NCI-H774 (cell line): ENCODE measurements around the gene MAP2K7.
A peak's percentile ranks its signal among the peaks of the same experiment; 100 is the strongest.

Experiments used
- DNase-seq: peaks from one replicate; lab custom pipeline; 2025; lab: John Stamatoyannopoulos, UW

The MAP2K7 gene

GRCh38 chr19:7867092-7867844 lies 36.4 kb upstream of the MAP2K7 start:
- no peak for DNase-seq

DNA sequence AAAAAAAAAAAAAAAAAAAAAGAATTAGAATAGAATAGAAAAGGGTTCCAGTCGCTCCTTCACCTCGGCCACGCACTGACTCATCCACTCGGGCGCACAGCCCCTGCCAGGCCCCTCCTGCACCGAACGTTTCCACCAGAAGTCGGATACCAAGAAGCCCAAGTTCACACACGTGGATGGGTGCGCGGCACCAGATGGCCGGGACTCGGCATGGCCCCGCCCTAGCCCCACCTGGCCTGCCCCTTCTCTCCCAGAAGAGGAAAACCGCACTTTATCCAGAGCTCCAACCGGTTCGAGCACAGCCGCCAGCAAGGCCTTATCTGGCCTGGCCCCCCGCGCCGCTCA lies 35.4 kb upstream of the MAP2K7 start:
- no peak for DNase-seq

GRCh38 chr19:7868671-7869452 lies 34.8 kb upstream of the MAP2K7 start:
- peak; percentile 77 for DNase-seq

DNA sequence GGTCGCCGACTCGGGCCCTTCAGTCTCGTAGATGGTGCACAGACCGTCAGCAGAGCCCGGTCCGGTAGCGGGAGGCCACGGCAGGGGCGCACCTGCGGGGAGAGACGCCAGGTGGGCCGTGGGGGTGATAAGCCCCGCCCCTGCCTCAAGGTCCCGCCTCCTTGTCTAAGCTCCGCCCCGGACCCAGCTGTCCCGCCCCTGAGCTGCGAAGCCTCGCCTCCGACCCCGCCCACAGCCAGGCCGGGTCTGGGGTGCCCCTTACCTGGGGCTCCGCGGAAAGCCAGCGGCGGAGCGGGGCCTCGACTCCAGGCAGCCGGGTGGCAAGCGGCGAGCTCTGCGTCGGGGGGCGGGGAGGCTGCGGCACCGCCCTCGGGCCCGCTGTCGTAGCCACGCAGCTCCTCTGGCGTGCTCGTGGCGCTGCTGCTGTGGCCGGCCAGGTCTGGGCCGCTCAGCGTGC lies 34.2 kb upstream of the MAP2K7 start:
- DNase-seq = peak; percentile 45

DNA sequence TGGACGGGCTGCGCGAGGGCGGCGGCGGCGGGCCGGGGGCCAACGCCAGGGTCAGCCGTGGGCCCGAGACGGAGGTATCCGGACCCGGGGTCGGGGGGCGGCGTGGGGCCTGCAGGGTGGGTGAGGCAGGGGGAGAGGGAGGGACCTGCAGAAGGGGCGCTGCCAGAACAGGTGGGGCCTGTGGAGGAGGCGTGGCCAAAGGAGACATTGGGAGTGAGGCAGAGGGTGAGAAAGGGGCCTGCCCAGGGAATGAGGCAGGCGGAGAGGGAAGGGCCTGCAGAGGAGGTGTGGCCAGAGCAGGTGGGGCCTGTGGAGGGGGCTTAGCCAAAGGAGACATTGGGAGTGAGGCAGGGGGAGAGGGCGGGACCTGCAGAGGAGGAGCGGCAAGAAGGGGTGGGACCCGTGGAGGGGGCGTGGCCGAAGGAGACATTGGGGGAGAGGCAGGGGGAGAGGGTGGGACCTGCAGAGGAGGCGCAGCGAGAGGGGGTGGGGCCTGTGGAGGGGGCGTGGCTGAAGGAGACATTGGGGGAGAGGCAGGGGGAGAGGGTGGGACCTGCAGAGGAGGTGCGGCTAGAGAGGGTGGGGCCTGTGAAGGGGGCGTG lies 33.7 kb upstream of the MAP2K7 start:
- peak; percentile 28 for DNase-seq

DNA sequence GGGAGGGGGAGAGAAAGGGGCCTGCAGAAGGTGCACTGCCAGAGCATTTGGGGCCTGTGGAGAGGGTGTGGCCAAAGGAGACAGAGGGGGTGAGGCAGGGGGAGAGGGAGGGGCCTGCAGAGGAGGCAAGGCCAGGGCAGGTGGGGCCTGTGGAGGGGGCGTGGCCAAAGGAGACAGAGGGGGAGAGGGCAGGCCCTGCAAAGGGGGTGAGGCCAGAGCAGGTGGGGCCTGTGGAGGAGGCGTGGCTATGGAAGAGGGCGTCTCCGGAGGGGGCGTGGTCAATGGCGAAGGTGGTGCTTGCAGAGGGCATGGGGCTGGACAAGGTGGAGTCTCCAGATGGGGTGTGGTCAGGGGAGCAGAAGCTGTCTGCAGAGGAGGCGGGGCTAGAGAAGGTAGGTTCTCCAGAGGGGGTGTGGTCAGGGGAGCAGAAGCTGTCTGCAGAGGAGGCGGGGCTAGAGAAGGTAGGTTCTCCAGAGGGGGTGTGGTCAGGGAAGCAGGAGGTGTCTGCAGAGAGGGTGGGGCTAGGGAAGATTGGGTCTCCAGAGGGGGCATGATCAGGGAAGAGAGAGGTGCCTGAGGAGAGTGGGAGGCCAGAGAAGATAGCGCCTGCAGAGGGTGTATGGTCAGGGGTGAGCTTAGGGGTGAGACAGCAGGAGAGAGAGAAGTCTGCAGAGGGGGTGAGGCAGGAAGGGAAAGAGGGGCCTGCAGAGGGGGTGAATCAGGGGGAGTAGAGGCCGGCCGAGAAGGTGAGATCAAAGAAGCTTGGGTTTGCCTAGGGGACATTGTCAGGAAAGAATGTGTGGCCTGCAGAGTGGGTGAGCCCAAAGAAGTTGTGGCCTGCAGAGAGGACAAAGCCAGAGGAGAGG lies 32.9 kb upstream of the MAP2K7 start:
- peak; percentile 72 for DNase-seq

GRCh38 chr19:7871437-7872305 lies 32.0 kb upstream of the MAP2K7 start:
- peak; percentile 77 for DNase-seq

- no peak for DNase-seq
Observed at GRCh38 chr19:7872306-7873204, 31.1 kb upstream of the MAP2K7 start.

DNA sequence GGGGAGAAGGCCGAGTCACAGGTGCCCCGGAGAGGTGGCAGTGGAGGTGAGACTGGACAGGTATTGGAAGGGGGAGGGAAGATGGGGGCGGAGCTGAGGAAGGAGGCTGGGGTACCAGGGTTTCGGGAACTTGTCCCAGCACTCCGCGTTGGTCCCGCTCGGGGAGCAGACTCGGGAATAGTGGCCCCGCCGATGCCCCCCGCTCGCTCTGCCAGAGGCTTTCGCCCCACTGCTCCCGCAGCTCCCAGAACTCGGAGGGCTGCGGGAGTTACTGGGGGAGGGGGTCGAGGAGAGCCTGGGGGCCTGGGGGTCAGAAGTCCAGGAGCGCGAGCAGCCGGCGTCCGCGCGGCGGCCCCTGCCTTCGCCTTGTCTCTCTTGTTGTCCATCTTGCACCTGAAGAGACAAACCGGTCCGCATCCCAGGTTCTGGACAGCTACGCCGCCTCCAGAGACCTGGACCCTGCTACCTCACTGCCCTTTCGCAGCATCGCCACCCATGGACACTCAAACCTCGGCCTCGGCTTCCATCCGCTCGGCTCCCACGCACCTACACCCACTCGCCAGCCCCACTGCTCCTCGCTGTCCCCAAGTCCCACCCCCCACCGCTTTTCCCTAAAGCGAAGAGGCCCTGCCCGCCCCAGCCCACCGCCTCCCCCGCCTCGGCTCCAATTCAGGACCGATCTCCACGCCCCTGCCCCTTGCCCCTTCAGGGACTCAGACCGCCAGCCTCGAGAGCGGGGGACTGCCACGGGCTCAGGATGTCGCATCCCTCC lies 30.2 kb upstream of the MAP2K7 start:
- DNase-seq = no peak

GRCh38 chr19:7874076-7874896 lies 29.4 kb upstream of the MAP2K7 start, which contains the start of gene PRR36:
TSS of gene PRR36 (minus strand) at chr19:7874390. CDS start at chr19:7873689, 701 bp downstream.
- peak; percentile 83 for DNase-seq

DNA sequence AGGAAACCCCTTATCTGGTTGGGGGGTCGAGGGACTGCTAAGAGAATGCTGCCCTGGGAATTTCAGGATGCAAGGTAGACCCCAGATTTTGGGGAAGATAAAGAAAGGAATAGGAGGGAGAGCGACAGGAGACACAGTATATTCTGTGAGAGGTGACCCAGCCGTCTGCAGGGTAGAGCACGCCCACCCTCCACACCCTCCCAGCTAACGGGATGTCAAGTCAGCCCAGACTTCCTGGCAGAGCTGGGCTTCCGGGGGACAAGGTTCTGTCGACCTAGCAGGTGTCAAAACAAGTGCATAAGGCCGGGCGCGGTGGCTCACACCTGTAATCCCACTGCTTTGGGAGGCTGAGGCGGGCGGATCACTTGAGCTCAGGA lies 28.8 kb upstream of the MAP2K7 start:
- no peak for DNase-seq

- no peak for DNase-seq
Observed at GRCh38 chr19:7877249-7877836, 26.3 kb upstream of the MAP2K7 start.

GRCh38 chr19:7879111-7879807 lies 24.4 kb upstream of the MAP2K7 start:
- DNase-seq = no peak

DNA sequence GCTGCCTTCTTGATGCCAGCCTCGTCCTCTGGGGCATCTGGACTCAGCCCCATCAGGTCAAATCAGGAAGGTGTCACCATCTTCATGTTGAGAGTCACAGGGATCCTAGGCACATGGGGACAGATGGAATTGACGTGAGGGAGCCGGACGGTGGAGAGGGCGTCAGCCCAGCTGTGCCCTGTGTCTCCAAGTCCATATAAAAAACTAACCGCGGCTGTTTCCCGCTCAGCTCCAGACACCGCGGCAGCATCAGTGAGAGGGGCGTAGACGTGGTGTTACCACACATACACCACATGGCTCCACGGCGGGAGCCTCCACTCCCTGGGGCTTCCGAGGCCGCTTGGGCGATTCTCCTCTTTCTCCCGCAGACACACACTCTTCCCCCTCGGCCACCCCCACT lies 23.8 kb upstream of the MAP2K7 start:
- no peak for DNase-seq

DNA sequence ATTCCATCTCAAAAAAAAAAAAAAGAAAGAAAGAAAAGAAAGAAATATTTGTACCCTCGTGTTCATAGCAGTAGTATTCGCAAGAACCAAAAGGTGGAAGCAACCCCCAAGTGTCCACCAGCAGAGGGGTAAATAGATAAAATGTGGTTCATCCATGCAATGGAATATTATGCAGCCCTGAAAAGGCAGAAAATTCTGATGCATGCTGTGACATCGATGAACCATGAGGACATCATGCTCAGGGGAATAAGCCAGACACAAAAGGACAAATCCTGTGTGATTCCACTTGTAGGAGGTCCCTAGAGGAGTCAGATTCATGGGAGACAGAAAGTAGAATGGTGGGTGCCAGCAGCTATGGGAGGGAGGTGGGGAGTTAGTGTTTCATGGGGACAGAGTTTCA lies 21.8 kb upstream of the MAP2K7 start:
- DNase-seq = no peak

- no peak for DNase-seq
Observed at GRCh38 chr19:7883105-7883504, 20.6 kb upstream of the MAP2K7 start.
